Heart right ventricle (tissue), 16 donors: ENCODE data around the gene EHBP1. TPM values are rescaled to one million over a fixed set of nuclear protein-coding genes. Genes with fewer than 3 reads are reported as not detected.

Source experiments
- ATAC-seq, 8 donors: fragments of 200-7000 bp; cut with Tn5 transposase; one replicate each; pipeline ENCODE4 v1.9.1; 2020; ENCODE audit warnings: mild to moderate bottlenecking in 8 of 8, moderate library complexity in 8 of 8, moderate number of reproducible peaks in 1 of 8
- DNase-seq, 2 donors: peaks; one replicate each; pipeline ENCODE4 v3.0.0-alpha.2; 2020
- H3K27ac ChIP-seq, 10 donors: fragments of 200-600 bp; sonication (generic) in 2 of 10; one replicate each; pipeline versions ENCODE4 v1.5.0 to v1.8.0; 2020 to 2022; ENCODE audit warnings: mild to moderate bottlenecking in 3 of 10
- H3K27me3 ChIP-seq, 7 donors: fragments of 200-600 bp; one replicate each; pipeline ENCODE4 v1.8.0; 2021 to 2022; ENCODE audit warnings: mild to moderate bottlenecking in 2 of 7
- H3K36me3 ChIP-seq, 9 donors: fragments of 200-600 bp; sonication (generic) in 1 of 9; one replicate each; pipeline versions ENCODE4 v1.5.0 to v1.8.0; 2020 to 2022; ENCODE audit warnings: mild to moderate bottlenecking in 2 of 9
- H3K4me1 ChIP-seq, 9 donors: fragments of 200-600 bp; sonication (generic) in 1 of 9; one replicate each; pipeline versions ENCODE4 v1.5.0 to v1.8.0; 2020 to 2022; ENCODE audit warnings: mild to moderate bottlenecking in 4 of 9
- H3K4me3 ChIP-seq, 10 donors: fragments of 200-600 bp; sonication (generic) in 2 of 10; one replicate each; pipeline versions ENCODE4 v1.5.0 to v1.8.0; 2020 to 2022; ENCODE audit warnings: mild to moderate bottlenecking in 7 of 10, moderate library complexity in 2 of 10
- H3K9me3 ChIP-seq, 11 donors: fragments of 200-600 bp in 10 of 11; sonication (generic) in 2 of 11; one replicate each; pipeline versions ENCODE4 v1.5.0 to v1.8.0; 2013 to 2022; ENCODE audit warnings: mild to moderate bottlenecking in 2 of 11, control low read depth in 1 of 11, moderate library complexity in 1 of 11
- CTCF ChIP-seq, 9 donors: fragments of 200-600 bp; sonication (generic) in 2 of 9; IDR thresholded peaks; one replicate each; pipeline versions ENCODE4 v1.5.0 to v1.8.0; 2021 to 2022; ENCODE audit warnings: antibody characterized with exemption in 9 of 9, mild to moderate bottlenecking in 5 of 9, moderate library complexity in 1 of 9
- WGBS, 2 donors: extraction: QIAGEN DNeasy Blood & Tissue Kit; methylation state at CpG; one replicate each; pipeline ENCODE4 v1.1.7; 2013; ENCODE audit warnings: inconsistent platforms in 1 of 2; 5-methylcytosine and 5-hydroxymethylcytosine counted together
- intact Hi-C, 10 donors: fragments of 100-400 bp; cut with DNase I; formaldehyde crosslinking; loops; one replicate each; pipeline versions ENCODE4 v1.11.1 to v1.14.2; 2022
- polyA plus RNA-seq, 2 donors: library from polyadenylated mRNA; stranded (reverse); fragments of 200-250 nt; gene quantifications; one replicate each; pipeline ENCODE4 v1.2.3, GENCODE V29; 2013
- total RNA-seq, 10 donors: library from RNA; stranded (reverse); fragmentation: NEBNext Ultra II Directional in 3 of 10; extraction: Animal tissue kit (Norgen Biotek cat#: 25700) in 3 of 10; gene quantifications; one replicate each; pipeline versions ENCODE4 v1.2.1 to v1.2.4, GENCODE V29; 2021 to 2023
- donor health status: Arrhythmogenic right ventricular cardiomyopathy.
- donor health status: ischemic (EF 13 %, LVEDD 7.1; RV severe dilation, severe dysfunction).
- donor health status: healthy with polysubstance abuse.
- donor health status: DM: no; HTN: yes; CAD: no.
- donor health status: DM: no; HTN: no; CAD: no.
- donor health status: ischemic (EF 25% LVEDD 6.9; RV normal size, moderate dysfunction).
- donor health status: ischemic (EF 25% LVEDD 5.7; RV mildly dilated, moderate dysfunction).
- donor health status: healthy.
- donor health status: DM: yes; HTN: yes; CAD: no.
- donor health status: Ischemic cardiomyopathy.
- donor health status: ischemic (EF 35%, LVEDD 5.7; RV mildly dilated, moderate dysfunction).
- donor health status: nonischemic (EF 11% LVEDD 7.7; RV severe dilation, severe dysfunction).
- donor health status: DM: yes; HTN: yes; CAD: no.
- donor health status: PGD.
- donor health status: ischemic (EF 29% LVEDD 5.4; RV normal size, mild dysfunction).
- donor health status: nonischemic (EF 23%, LVEDD 6.1; RV moderate dilation, normal function).

The EHBP1 gene
- total and polyA plus RNA-seq, 12 donors = 7.8 to 26.1 (median 20.1) TPM

GRCh38 chr2:62870966-62871365 lies 165.5 kb downstream of the EHBP1 start:
- no peaks in the 10 kb centered on the region for H3K27me3 ChIP-seq
- WGBS, 2 donors = 97 to 100% methylated on average over 1 of the region's 1 CpG
- no peak for TF ChIP-seq CTCF (IDR thresholded peaks at IDR 0.05)
- peaks cover 0 to 69% (median 33%) of the 10 kb centered on the region in 9 donors for H3K36me3 ChIP-seq
- H3K27ac ChIP-seq = no peak overlapping the region
- intact Hi-C loops = no loop called here
- DNase-seq = no peak
- H3K4me1 ChIP-seq = no peaks in the 10 kb centered on the region
- H3K9me3 ChIP-seq = peaks cover 0 to 21% (median 7%) of the 10 kb centered on the region in 11 donors
- H3K4me3 ChIP-seq = no peak overlapping the region
- ATAC-seq = no peak

GRCh38 chr2:62871506-62871905 lies 166.0 kb downstream of the EHBP1 start:
- ATAC-seq = no peak
- Histone ChIP-seq H3K36me3 (peaks cover 0 to 69% (median 34%) of the 10 kb centered on the region in 9 donors), H3K4me1 (no peaks in the 10 kb centered on the region), H3K9me3 (peaks cover 0 to 23% (median 7%) of the 10 kb centered on the region in 11 donors), H3K27me3 (no peaks in the 10 kb centered on the region), H3K27ac (no peak overlapping the region), H3K4me3 (no peak overlapping the region)
- TF ChIP-seq CTCF (IDR thresholded peaks at IDR 0.05) = no peak
- 98 to 100% methylated on average over 1 of the region's 1 CpG for WGBS, 2 donors
- intact Hi-C loops = no loop called here
- no peak for DNase-seq

- Histone ChIP-seq H3K36me3 (peaks cover 0 to 74% (median 36%) of the 10 kb centered on the region in 9 donors), H3K27me3 (no peaks in the 10 kb centered on the region), H3K4me3 (no peak overlapping the region), H3K4me1 (no peaks in the 10 kb centered on the region), H3K27ac (no peak overlapping the region), H3K9me3 (peaks cover 0 to 28% (median 7%) of the 10 kb centered on the region in 11 donors)
- no peak for TF ChIP-seq CTCF (IDR thresholded peaks at IDR 0.05)
- no peak for ATAC-seq
- intact Hi-C loops = no loop called here
- DNase-seq = no peak
- 97 to 99% methylated on average over 3 of the region's 3 CpGs for WGBS, 2 donors
Observed at GRCh38 chr2:62873603-62874002, 168.1 kb downstream of the EHBP1 start.

- H3K4me3 ChIP-seq = no peak overlapping the region
- peaks cover 0 to 75% (median 36%) of the 10 kb centered on the region in 9 donors for H3K36me3 ChIP-seq
- ATAC-seq (no peak), DNase-seq (no peak)
- no peaks in the 10 kb centered on the region for H3K27me3 ChIP-seq
- no peak overlapping the region for H3K27ac ChIP-seq
- intact Hi-C loops = no loop called here
- 97 to 98% methylated on average over 6 of the region's 6 CpGs for WGBS, 2 donors
- H3K9me3 ChIP-seq = peaks cover 0 to 34% (median 7%) of the 10 kb centered on the region in 11 donors
- no peaks in the 10 kb centered on the region for H3K4me1 ChIP-seq
- no peak for TF ChIP-seq CTCF (IDR thresholded peaks at IDR 0.05)
Observed at GRCh38 chr2:62874881-62875383, 169.4 kb downstream of the EHBP1 start.
